ENCODE results near the gene EPB41. TPM values are rescaled to one million over a fixed set of nuclear protein-coding genes. Genes with fewer than 3 reads are reported as not detected.
"Not testable (repeated sequence)": the region's sequence is repeated elsewhere in the genome, so short reads cannot be mapped to it uniquely, and the experiment has no call there.

Gene EPB41
- total RNA-seq, 1 donor from 2014 or later: 33.3 TPM

- DNase-seq (ENCODE audit: low read depth in 2 of 2): no peak
Observed at GRCh38 chr1:28976248-28976647, 61.9 kb downstream of the EPB41 start.

DNA sequence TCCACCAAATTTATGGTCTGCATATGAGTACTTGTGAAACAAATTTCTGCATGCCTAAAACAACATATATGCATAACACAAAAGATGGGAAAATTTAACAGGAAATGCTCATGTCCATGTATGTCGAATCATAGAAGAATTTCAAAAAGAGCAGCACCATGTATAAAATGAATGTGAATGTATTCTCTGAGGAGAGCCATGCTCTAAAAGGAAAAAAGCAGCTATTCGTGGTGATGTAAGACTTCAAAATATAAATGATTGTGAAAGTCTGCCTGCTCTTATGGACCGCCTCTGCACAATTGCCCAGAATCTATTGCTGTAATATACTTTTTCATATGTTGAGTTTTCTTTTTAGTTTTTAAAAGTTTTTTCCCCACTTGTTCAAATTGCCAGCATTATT, 66.8 kb downstream of the EPB41 start:
- DNase-seq (ENCODE audit: low read depth in 2 of 2): no peak

DNA sequence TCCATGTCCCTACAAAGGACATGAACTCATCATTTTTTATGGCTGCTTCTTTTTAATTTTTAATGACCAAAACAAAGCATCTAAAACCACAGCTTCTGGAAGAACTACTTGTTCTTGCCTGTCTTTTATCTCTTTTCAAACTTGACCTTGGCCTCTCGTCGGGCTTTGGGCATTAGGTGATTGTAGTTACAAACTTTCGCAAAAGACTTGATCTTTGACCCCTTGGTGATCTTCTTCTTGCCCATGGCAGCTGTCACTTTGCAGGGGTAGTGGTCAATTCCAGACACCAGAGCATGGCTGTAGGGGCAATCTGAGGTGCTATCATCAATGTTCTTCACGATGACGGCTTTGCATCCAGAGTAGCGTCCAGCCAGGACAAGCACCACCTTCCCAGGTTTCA, 67.8 kb downstream of the EPB41 start:
- no peak for DNase-seq (ENCODE audit: low read depth in 2 of 2)

DNA sequence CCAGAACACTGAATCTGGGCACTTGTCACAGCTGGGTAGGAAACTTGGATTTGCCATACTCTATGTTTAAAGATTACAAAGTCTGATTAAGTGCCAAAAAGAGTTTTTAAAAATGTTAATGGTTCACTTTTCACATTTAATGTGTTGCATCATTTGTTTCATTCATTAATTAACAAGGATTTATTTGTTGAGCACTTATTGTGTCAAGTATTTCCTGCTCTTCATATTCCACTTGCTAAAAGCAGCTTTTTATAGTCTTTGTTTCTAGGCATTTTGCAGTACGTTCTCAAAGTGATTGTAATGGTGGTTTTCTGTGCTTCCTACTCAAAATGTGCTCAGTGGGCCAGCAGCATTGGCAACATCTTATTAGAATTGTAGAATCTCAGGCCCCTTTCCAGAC, 68.7 kb downstream of the EPB41 start:
- no peak for DNase-seq (ENCODE audit: low read depth in 2 of 2)

GRCh38 chr1:28983509-28984310, 69.3 kb downstream of the EPB41 start:
- peak in 1 of 2 donors; percentile 62 for DNase-seq (ENCODE audit: low read depth in 2 of 2)

DNA sequence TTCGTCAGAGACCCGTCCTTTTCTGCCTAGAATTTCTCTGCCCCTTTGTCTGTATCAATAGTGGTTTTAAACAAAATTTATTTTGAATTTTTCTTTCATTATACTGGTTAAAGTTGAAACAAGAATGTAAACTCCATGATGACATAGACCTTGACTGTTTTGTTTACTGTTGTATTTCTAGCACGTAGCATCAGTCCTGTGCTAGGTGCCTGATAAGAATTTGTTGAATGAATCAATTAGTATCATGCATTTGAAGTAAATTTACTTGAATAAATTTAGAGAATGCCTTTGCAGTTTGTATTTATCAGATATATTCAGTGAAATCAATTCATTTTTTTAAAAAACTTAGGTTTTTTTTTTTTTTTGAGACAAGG, 69.9 kb downstream of the EPB41 start:
- DNase-seq (ENCODE audit: low read depth in 2 of 2): no peak

DNA sequence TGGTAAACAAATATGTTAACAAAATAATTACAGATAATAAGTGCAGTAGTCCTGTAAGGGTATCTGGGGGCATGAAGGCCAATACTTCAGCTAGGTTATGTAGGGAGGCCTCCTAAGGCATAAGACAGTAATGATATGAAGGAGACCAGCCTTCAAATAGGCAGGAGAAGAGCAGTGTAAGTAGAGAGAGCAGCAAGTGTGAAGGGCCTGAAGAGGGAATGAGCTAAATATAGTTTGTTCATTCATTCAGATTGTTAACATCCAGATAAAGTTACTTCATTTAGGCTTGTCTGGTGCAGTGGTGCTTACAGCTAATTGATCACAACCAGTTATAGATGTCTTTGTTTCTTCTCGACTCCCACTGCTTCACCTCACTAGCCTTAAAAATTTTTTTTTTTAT, 71.1 kb downstream of the EPB41 start:
- DNase-seq (ENCODE audit: low read depth in 2 of 2): no peak

DNA sequence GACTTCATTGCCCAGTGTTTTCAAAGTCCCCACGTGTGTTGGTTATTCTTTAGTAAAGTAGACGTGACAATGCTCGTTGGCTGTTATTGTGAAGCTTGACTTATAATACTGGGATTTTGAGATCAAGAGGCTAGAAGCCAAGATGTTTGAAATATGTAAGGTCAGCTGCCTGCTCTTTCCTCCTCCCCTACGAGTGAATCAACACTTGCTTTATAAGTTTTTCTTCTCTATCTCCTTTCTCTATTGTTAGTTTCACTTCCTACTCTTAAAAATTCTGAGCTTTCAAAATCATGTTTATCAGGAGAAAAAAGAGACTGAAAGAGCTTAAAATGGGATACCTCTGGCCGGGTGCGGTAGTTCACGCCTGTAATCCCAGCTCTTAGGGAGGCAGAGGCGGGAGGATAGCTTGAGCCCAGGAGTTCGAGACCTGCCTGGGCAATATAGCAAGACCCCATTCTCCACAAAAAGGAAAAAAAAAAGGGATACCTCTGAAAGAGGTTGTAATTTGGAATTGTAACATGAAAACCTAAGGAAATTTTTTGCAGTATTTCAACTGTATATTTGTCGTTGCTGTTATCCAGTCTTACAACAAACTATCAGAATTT, 72.0 kb downstream of the EPB41 start:
- DNase-seq (ENCODE audit: low read depth in 2 of 2): no peak

DNA sequence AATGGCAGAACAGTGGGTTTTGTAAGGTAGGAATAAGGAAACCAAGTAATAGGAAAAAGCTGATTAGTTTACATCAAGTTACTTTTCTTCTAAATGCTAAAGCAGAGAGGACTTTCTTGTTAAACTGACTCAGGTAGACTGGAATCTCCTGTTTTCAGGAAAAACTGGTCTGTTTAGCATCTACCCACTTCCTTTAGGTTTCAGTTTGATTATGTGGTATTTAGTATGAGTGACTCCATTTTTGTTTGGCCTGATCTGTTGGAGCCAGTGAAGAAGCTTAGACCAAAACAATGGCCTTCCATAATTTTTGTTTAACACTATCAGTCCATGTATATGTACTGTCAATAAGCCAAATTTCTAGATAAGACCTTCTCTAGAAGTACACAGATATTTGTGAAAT, 88.4 kb downstream of the EPB41 start:
- no peak for DNase-seq (ENCODE audit: low read depth in 2 of 2)

- no peak for DNase-seq (ENCODE audit: low read depth in 2 of 2)
Observed at GRCh38 chr1:29004288-29004687, 89.9 kb downstream of the EPB41 start.

- DNase-seq (ENCODE audit: low read depth in 2 of 2): no peak
Observed at GRCh38 chr1:29004798-29005197, 90.4 kb downstream of the EPB41 start.

DNA sequence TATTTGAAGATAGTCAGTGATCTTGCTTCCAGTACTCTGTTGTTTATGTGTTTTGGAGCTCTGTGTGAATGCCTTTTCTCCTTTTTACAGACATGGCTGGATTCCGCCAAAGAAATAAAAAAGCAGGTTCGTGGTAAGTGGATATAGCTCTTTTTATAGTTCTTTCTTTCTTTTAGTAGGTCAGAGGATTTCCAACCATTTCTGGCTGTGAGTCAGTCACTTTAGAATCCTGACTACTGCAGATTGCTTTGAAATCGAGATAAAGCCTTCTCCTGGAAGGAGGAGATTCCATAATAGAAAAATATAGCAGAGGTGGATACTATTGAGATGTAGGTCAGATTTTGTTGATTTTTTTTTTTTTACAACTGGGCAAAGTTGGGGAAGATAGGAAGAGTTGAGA, 97.4 kb downstream of the EPB41 start:
- no peak for DNase-seq (ENCODE audit: low read depth in 2 of 2)

DNA sequence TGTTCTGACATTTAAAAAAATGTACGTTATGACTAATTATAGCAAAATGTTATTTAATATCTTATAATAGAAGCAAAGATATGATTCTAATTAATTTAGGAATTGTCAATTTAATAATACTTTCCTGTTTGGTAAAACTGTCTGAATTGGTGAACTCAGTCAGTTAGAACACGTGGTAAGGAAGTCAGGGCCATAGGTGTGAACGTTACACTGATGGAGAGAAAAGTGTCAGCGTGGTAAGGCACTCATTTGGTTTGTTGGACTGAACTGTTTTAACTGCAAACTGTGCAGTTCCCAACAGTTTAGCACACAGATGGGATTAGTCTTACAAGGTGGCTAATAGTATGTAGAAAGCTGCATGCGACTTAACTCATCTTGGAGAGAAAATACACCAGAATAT, 102.9 kb downstream of the EPB41 start:
- DNase-seq (ENCODE audit: low read depth in 2 of 2): no peak

GRCh38 chr1:29017975-29018712, 103.8 kb downstream of the EPB41 start:
- DNase-seq (ENCODE audit: low read depth in 2 of 2): no peak

DNA sequence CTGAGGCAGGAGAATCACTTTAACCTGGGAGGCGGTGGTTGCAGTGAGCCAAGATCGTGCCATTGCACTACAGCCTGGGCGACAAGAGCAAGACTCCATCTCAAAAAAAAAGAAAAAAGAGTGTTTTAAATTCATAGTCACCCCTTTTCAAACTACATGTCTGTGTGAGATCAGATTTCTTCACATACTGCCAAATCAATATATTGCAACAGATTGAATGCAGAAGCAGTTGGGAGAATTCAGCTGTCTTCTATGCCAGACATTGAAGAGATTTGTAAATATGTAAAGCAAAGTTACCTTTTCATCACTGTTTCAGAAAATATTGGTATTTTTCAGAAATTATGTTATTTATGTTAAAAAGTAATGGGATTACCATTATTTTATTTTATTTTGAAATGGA, 108.3 kb downstream of the EPB41 start:
- DNase-seq (ENCODE audit: low read depth in 2 of 2): no peak

- DNase-seq (ENCODE audit: low read depth in 2 of 2): no peak
Observed at GRCh38 chr1:29029667-29030066, 115.3 kb downstream of the EPB41 start.

DNA sequence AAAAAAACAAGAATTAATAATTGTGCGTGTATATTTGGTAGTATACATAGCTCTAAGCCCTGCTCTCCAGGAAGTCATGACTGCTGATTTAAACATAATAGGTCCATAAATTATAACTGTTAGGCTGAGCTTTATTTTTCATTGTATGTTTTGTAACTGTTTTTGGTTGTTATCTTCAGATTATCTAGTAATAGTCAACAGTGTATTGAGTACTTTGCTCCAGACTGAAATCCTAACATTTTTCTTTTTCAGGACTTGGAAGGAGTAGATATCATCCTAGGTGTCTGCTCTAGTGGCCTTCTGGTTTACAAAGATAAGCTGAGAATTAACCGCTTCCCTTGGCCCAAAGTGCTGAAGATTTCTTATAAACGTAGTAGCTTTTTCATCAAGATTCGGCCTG, 118.5 kb downstream of the EPB41 start:
- DNase-seq (ENCODE audit: low read depth in 2 of 2): no peak

GRCh38 chr1:29033829-29034466, 119.6 kb downstream of the EPB41 start:
- peak; percentile 52 to 72 for DNase-seq (ENCODE audit: low read depth in 2 of 2)

DNA sequence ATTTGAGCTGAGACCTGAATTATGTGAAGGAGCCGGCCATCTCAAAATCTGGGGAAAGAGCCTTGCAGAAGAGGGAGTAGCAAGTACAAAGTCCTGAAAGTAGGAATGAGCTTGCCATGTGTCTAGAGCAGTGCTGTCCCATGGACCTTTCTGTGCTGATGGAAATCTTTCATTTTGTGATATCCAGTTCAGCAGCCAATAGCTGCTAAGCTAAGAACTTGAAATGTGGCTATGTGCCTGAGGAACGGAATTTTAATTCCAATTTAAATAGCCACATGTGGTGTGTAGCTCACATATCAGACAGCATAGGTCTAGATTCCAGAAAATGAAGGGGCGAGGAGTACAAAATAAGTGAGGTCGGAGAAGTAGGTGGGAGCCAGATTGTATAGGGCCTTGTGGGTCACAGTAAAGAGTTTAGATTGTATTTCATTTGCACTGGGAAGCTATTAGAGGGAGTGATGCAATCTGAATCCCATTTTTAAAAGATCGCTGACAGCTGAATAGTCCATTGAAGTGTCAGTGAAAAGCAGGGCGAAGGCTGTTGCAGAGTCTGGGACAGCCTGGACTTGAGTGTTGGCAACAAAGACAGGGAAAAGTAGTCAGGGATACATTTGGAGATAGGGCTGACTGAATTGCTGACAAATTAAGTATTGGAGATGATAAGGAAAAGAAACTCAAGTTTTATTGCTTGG, 129.1 kb downstream of the EPB41 start:
- no peak for DNase-seq (ENCODE audit: low read depth in 2 of 2)

GRCh38 chr1:29044010-29044409, 129.6 kb downstream of the EPB41 start:
- DNase-seq (ENCODE audit: low read depth in 2 of 2): no peak

DNA sequence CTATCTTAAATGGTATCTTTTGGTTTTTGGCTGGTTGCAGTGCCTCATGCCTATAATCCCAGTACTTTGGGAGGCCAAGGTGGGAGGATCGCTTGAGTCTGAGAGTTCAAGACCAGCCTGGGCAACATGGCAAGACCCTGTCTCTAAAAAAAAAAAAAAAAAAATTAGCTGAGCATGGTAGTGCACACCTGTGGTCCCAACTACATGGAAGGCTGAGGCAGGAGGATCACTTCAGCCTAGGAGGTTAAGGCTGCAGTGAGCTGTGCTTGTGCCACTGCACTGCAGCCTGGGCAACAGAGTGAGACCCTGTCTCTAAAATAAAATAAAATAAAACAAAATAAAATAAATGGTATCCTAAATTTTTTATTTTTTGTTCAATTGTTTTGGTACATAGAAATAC, 131.3 kb downstream of the EPB41 start:
- not testable (repeated sequence) for DNase-seq (ENCODE audit: low read depth in 2 of 2)

- DNase-seq (ENCODE audit: low read depth in 2 of 2): no peak
Observed at GRCh38 chr1:29047142-29047541, 132.8 kb downstream of the EPB41 start.

Measured in lung microvascular endothelial cell (primary cell).